OCI-LY7 (cell line): ENCODE data around the gene NDUFV2. TPM values are rescaled to one million over a fixed set of nuclear protein-coding genes. Genes with fewer than 3 reads are reported as not detected.
A peak's percentile ranks its signal among the peaks of the same experiment; 100 is the strongest.

Experiments
- BruUV-seq: library from RNA; stranded (reverse); fragments of 400-500 nt; replicated peaks from 2 replicates; lab custom pipeline; 2021; lab: Mats Ljungman, UMichigan
- CTCF ChIA-PET: fragments of 300-600 bp; sonication (Branson Sonifier 250); formaldehyde crosslinking; loops from one replicate; lab custom pipeline; 2022; ENCODE audit warnings: antibody characterized with exemption; ENCODE audit not compliant: unreplicated experiment; lab: Charles Lee
- POLR2A ChIA-PET: fragments of 300-600 bp; sonication (Branson Sonifier 250); formaldehyde crosslinking; loops from one replicate; lab custom pipeline; 2022; ENCODE audit warnings: antibody characterized with exemption; lab: Charles Lee
- DNase-seq: peaks from one replicate; pipeline ENCODE4 v3.0.0-alpha.2; 2015; ENCODE audit warnings: low spot score
- H2AFZ ChIP-seq: fragments of 200-600 bp; sonication (generic), shearing (Covaris generic); 2 replicates; pipeline ENCODE4 v1.6.1; 2014; ENCODE audit warnings: mild to moderate bottlenecking, antibody characterized with exemption, low read length, moderate library complexity
- H3K27ac ChIP-seq: fragments of 200-600 bp; sonication (generic); 2 replicates; pipeline ENCODE4 v1.5.1; 2014; ENCODE audit warnings: mixed run types, low read depth, mild to moderate bottlenecking, moderate library complexity, low read length, inconsistent platforms; ENCODE audit not compliant: poor library complexity, severe bottlenecking
- H3K36me3 ChIP-seq: fragments of 200-600 bp; sonication (generic); 2 replicates; pipeline ENCODE4 v1.6.1; 2014; ENCODE audit warnings: mild to moderate bottlenecking, antibody characterized with exemption, low read length, moderate library complexity, mixed read lengths; ENCODE audit not compliant: insufficient read depth
- H3K4me1 ChIP-seq: fragments of 200-600 bp; sonication (generic); 2 replicates; pipeline ENCODE4 v1.5.1; 2014; ENCODE audit warnings: mild to moderate bottlenecking, low read length; ENCODE audit not compliant: insufficient read depth, poor library complexity, severe bottlenecking
- H3K4me2 ChIP-seq: fragments of 200-600 bp; sonication (generic); 2 replicates; pipeline ENCODE4 v1.6.1; 2014; ENCODE audit warnings: mild to moderate bottlenecking, low read length
- H3K4me3 ChIP-seq: fragments of 200-600 bp; sonication (generic); 2 replicates; pipeline ENCODE4 v1.5.1; 2014; ENCODE audit warnings: mild to moderate bottlenecking, low read depth, low read length; ENCODE audit not compliant: poor library complexity, severe bottlenecking
- H3K79me2 ChIP-seq: fragments of 200-600 bp; sonication (generic); 2 replicates; pipeline ENCODE4 v1.6.1; 2016; ENCODE audit warnings: low read depth, mild to moderate bottlenecking, low read length, moderate library complexity, mixed read lengths; ENCODE audit not compliant: insufficient read depth
- H3K9me2 ChIP-seq: fragments of 200-600 bp; sonication (generic); 2 replicates; pipeline ENCODE4 v1.6.1; 2016; ENCODE audit warnings: mild to moderate bottlenecking, low read length, mixed read lengths; ENCODE audit not compliant: insufficient read depth
- H3K9me3 ChIP-seq: fragments of 200-600 bp; sonication (generic); 2 replicates; pipeline ENCODE4 v1.6.1; 2014; ENCODE audit warnings: mild to moderate bottlenecking, mixed run types, low read length, mixed read lengths
- H4K20me1 ChIP-seq: fragments of 200-600 bp; sonication (generic); 2 replicates; pipeline ENCODE4 v1.6.1; 2014; ENCODE audit warnings: mild to moderate bottlenecking, antibody characterized with exemption, low read length, moderate library complexity, mixed read lengths; ENCODE audit not compliant: insufficient read depth
- EZH2phosphoT487 ChIP-seq: fragments of 200-600 bp; sonication (generic); IDR thresholded peaks from 2 replicates; pipeline ENCODE4 v1.6.1; 2018; ENCODE audit warnings: low read depth, borderline replicate concordance, mild to moderate bottlenecking, mixed run types, antibody characterized with exemption, low read length, moderate library complexity, mixed read lengths
- intact Hi-C: fragments of 100-400 bp; cut with micrococcal nuclease; formaldehyde crosslinking; loops from one replicate; pipeline ENCODE4 v1.10.0; 2022; ENCODE audit not compliant: unreplicated experiment
- total RNA-seq, 2 experiments: library from RNA; depleted of rRNA in 1 of 2; stranded (reverse); fragments of >200 nt in 1 of 2; shearing (Covaris generic) in 1 of 2; gene quantifications; 2 replicates each; pipeline ENCODE4 v1.2.3, GENCODE V29; 2014 to 2022
- TF ChIP-seq, protein P1 (sequence below): fragments of 200-600 bp; sonication (generic); conservative IDR thresholded peaks from 2 replicates; pipeline ENCODE4 v1.5.1; 2014; ENCODE audit warnings: mild to moderate bottlenecking, antibody characterized with exemption, low read length, moderate library complexity, mixed read lengths

NDUFV2 gene
- total RNA-seq, 2 experiments from 2014 or later: 185 to 201 TPM

DNA sequence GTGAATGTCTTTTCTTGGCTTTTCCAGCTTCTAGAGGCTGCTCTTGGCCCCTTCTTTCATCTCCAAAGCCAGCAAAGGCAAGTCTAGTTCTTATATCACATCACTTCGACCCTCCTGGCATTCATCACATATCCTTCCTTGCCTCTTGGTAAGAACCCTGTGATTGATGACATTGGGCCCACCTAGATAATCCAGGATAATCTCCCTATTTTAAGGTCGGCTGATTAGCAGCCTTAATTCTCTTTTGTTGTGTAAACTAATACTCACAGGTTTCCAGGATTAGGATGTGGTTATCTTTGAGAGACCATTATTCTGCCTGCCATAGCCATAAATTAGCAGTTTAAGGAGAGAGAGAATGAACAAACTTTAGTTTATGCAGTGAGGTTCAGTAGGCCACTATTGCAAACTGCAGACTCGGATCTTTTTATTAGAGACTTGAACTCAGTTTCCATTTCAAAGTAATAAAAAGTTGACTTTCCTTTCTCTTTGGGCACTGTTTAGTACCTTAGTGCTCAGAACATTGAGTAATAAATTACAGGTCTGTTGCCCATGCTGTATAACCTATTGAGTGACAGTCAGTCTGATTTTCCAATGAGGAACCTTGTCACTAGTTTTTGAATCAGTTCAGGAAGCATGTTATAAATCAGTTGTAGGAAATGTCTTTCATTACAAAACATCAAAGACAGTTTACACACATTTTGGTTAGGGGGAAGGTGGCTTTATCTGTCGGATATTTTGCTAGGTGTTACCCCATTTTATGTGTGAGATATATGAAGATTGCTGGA lies 4.5 kb downstream of the NDUFV2 start:
- Histone ChIP-seq H2AFZ (no peak overlapping the region), H3K36me3 (peaks cover 81% of the 10 kb centered on the region), H4K20me1 (peaks cover 56% of the 10 kb centered on the region), H3K9me3 (no peaks in the 10 kb centered on the region), H3K4me3 (peak overlapping the region; percentile 93), H3K79me2 (peaks cover 95% of the 10 kb centered on the region), H3K27ac (no peak overlapping the region), H3K4me1 (peaks cover 50% of the 10 kb centered on the region), H3K9me2 (no peaks in the 10 kb centered on the region), H3K4me2 (peak overlapping the region; percentile 96)
- ChIA-PET CTCF (no interaction called here), POLR2A (interaction anchor here (1.1 kb wide), 1 partner anchor 33 kb away, joined by 4 read pairs; no protein-coding TSS in a partner anchor)
- no peak for TF ChIP-seq EZH2phosphoT487
- TF ChIP-seq, protein P1, sequence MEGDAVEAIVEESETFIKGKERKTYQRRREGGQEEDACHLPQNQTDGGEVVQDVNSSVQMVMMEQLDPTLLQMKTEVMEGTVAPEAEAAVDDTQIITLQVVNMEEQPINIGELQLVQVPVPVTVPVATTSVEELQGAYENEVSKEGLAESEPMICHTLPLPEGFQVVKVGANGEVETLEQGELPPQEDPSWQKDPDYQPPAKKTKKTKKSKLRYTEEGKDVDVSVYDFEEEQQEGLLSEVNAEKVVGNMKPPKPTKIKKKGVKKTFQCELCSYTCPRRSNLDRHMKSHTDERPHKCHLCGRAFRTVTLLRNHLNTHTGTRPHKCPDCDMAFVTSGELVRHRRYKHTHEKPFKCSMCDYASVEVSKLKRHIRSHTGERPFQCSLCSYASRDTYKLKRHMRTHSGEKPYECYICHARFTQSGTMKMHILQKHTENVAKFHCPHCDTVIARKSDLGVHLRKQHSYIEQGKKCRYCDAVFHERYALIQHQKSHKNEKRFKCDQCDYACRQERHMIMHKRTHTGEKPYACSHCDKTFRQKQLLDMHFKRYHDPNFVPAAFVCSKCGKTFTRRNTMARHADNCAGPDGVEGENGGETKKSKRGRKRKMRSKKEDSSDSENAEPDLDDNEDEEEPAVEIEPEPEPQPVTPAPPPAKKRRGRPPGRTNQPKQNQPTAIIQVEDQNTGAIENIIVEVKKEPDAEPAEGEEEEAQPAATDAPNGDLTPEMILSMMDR: no peak
- no TSS peak for BruUV-seq
- DNase-seq: no peak
- intact Hi-C loops: no loop called here

DNA sequence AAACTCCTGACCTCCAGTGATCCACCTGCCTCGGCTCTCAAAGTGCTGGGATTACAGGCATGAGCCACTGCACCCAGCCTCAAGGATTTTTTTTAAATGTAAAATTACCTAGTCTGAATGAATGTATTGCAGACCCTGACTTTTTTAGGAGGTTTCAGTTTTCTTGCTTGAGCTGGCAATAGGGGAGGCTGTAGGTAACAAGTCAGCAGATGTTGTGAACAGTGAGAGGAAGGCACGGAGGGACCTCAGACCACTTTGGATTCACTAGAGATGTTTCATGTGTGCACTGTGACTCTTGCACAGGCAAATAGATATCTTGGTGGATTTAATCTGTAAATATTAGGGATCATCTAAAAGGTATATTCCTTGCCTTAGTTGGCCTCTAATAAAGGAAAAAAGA lies 6.4 kb downstream of the NDUFV2 start:
- H3K4me1 ChIP-seq: peaks cover 61% of the 10 kb centered on the region
- H3K9me3 ChIP-seq: no peaks in the 10 kb centered on the region

More for the DNA sequence above, 6.4 kb downstream of the NDUFV2 start:
- Histone ChIP-seq H3K27ac (no peak overlapping the region), H4K20me1 (peaks cover 47% of the 10 kb centered on the region), H3K4me3 (no peak overlapping the region), H3K36me3 (peaks cover 98% of the 10 kb centered on the region), H3K9me2 (no peaks in the 10 kb centered on the region), H2AFZ (no peak overlapping the region), H3K79me2 (peaks cover 100% of the 10 kb centered on the region), H3K4me2 (peak overlapping the region; percentile 40; the same call in 1 of the 2 replicates)
- no TSS peak for BruUV-seq
- CTCF ChIA-PET: no interaction called here
- POLR2A ChIA-PET: interaction anchor here (0.9 to 4.5 kb wide), 7 partner anchors 13 to 43 kb away, joined by 3 to 33 read pairs (median 7); no protein-coding TSS in a partner anchor
- no peak for DNase-seq
- intact Hi-C loops: no loop called here
- TF ChIP-seq, protein P1: no peak
- TF ChIP-seq EZH2phosphoT487: no peak
